Measurements from ENCODE around the gene ZNF74. TPM values are rescaled to one million over a fixed set of nuclear protein-coding genes. Genes with fewer than 3 reads are reported as not detected.

ZNF74 gene
- total RNA-seq, 4 donors from 2014 or later, result 3.0 to 6.9 (median 4.9) TPM

- Histone ChIP-seq H3K27ac (no peak overlapping the region), H3K4me3 (no peak overlapping the region), H3K27me3 (no peaks in the 10 kb centered on the region), H3K4me1 (no peaks in the 10 kb centered on the region), H3K9me3 (no peaks in the 10 kb centered on the region), H3K36me3 (peaks cover 0 to 11% of the 10 kb centered on the region in 2 donors)
- intact Hi-C loops (cut with DNase I; ENCODE audit: low total_unique reads), result no loop called here
- TF ChIP-seq CTCF (IDR thresholded peaks at IDR 0.05 in 4 of 5, conservative IDR thresholded peaks at IDR 0.05 in 1 of 5) (no peak), POLR2A (IDR thresholded peaks at IDR 0.05) (no peak)
- DNase-seq (no peak), ATAC-seq (no peak)
- in situ Hi-C loops (cut with MboI; ENCODE audit: low sequenced_read_pairs in 4 of 4), result loop anchor here in 2 of 4 donors (25.0 kb wide), 1 partner anchor 284 kb away; no protein-coding TSS in a partner anchor
These were observed 9.8 kb downstream of the ZNF74 start for GRCh38 chr22:20403779-20404140.

GRCh38 chr22:20404881-20405280 is 10.9 kb downstream of the ZNF74 start:
- no peaks in the 10 kb centered on the region for H3K9me3 ChIP-seq
- TF ChIP-seq POLR2A (IDR thresholded peaks at IDR 0.05) (no peak), CTCF (IDR thresholded peaks at IDR 0.05 in 4 of 5, conservative IDR thresholded peaks at IDR 0.05 in 1 of 5) (no peak)
- no peaks in the 10 kb centered on the region for H3K27me3 ChIP-seq
- H3K36me3 ChIP-seq, result peaks cover 0 to 11% of the 10 kb centered on the region in 2 donors
- in situ Hi-C loops (cut with MboI; ENCODE audit: low sequenced_read_pairs in 4 of 4), result loop anchor here in 2 of 4 donors (25.0 kb wide), 1 partner anchor 282 kb away; no protein-coding TSS in a partner anchor
- H3K4me1 ChIP-seq, result no peaks in the 10 kb centered on the region
- ATAC-seq (no peak), DNase-seq (no peak)
- no peak overlapping the region for H3K4me3 ChIP-seq
- H3K27ac ChIP-seq, result no peak overlapping the region
- intact Hi-C loops (cut with DNase I; ENCODE audit: low total_unique reads), result no loop called here

- no peak for DNase-seq
- no peak overlapping the region for H3K4me3 ChIP-seq
- intact Hi-C loops (cut with DNase I; ENCODE audit: low total_unique reads) (no loop called here), in situ Hi-C loops (cut with MboI; ENCODE audit: low sequenced_read_pairs in 4 of 4) (loop anchor here in 2 of 4 donors (25.0 kb wide), 1 partner anchor 282 kb away; no protein-coding TSS in a partner anchor)
- no peaks in the 10 kb centered on the region for H3K9me3 ChIP-seq
- no peaks in the 10 kb centered on the region for H3K4me1 ChIP-seq
- no peak for TF ChIP-seq POLR2A (IDR thresholded peaks at IDR 0.05)
- no peak for TF ChIP-seq CTCF (IDR thresholded peaks at IDR 0.05 in 4 of 5, conservative IDR thresholded peaks at IDR 0.05 in 1 of 5)
- peaks cover 0 to 11% of the 10 kb centered on the region in 2 donors for H3K36me3 ChIP-seq
- no peaks in the 10 kb centered on the region for H3K27me3 ChIP-seq
- no peak overlapping the region for H3K27ac ChIP-seq
- ATAC-seq, result no peak
These were observed 11.5 kb downstream of the ZNF74 start for GRCh38 chr22:20405291-20405930.

GRCh38 chr22:20405931-20406685 is 12.2 kb downstream of the ZNF74 start:
- Histone ChIP-seq H3K4me1 (no peaks in the 10 kb centered on the region), H3K9me3 (no peaks in the 10 kb centered on the region), H3K4me3 (no peak overlapping the region), H3K27me3 (no peaks in the 10 kb centered on the region), H3K36me3 (peaks cover 0 to 11% of the 10 kb centered on the region in 2 donors), H3K27ac (no peak overlapping the region)
- DNase-seq (no peak), ATAC-seq (no peak)
- intact Hi-C loops (cut with DNase I; ENCODE audit: low total_unique reads) (no loop called here), in situ Hi-C loops (cut with MboI; ENCODE audit: low sequenced_read_pairs in 4 of 4) (loop anchor here in 2 of 4 donors (25.0 kb wide), 1 partner anchor 281 kb away; no protein-coding TSS in a partner anchor)
- no peak for TF ChIP-seq POLR2A (IDR thresholded peaks at IDR 0.05)
- TF ChIP-seq CTCF (IDR thresholded peaks at IDR 0.05 in 4 of 5, conservative IDR thresholded peaks at IDR 0.05 in 1 of 5), result no peak
